ENCODE measurements around the gene KLF16.

Gene KLF16

DNA sequence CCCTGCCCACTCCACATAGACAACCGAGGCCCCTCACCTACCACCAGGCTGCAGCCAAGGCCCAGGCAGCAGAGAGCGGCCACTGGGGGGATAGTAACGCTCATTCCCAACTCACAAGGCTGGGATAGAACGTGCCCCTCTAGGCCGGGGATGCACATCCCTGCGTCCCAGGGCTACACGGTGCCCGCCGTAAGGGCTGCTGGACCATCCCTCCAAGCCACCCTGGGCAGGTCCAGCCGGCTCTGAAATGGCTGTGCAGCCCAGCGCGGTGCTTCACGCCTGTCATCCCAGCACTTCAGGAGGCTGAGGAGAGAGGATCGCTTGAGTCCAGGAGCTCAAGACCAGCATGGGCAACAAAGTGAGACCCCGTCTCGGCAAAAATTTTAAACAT is 18.3 kb downstream of the KLF16 start:
- TF ChIP-seq, protein P1, sequence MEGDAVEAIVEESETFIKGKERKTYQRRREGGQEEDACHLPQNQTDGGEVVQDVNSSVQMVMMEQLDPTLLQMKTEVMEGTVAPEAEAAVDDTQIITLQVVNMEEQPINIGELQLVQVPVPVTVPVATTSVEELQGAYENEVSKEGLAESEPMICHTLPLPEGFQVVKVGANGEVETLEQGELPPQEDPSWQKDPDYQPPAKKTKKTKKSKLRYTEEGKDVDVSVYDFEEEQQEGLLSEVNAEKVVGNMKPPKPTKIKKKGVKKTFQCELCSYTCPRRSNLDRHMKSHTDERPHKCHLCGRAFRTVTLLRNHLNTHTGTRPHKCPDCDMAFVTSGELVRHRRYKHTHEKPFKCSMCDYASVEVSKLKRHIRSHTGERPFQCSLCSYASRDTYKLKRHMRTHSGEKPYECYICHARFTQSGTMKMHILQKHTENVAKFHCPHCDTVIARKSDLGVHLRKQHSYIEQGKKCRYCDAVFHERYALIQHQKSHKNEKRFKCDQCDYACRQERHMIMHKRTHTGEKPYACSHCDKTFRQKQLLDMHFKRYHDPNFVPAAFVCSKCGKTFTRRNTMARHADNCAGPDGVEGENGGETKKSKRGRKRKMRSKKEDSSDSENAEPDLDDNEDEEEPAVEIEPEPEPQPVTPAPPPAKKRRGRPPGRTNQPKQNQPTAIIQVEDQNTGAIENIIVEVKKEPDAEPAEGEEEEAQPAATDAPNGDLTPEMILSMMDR (IDR thresholded peaks at IDR 0.05; ENCODE audit: low read depth, low read length), result no peak
- no peak overlapping the region for H3K4me3 ChIP-seq (replicated peaks in 1 of 2; ENCODE audit: low read depth in 2 of 2, low read length in 2 of 2)
- DNase-seq (ENCODE audit: low read depth in 2 of 2), result no peak

DNA sequence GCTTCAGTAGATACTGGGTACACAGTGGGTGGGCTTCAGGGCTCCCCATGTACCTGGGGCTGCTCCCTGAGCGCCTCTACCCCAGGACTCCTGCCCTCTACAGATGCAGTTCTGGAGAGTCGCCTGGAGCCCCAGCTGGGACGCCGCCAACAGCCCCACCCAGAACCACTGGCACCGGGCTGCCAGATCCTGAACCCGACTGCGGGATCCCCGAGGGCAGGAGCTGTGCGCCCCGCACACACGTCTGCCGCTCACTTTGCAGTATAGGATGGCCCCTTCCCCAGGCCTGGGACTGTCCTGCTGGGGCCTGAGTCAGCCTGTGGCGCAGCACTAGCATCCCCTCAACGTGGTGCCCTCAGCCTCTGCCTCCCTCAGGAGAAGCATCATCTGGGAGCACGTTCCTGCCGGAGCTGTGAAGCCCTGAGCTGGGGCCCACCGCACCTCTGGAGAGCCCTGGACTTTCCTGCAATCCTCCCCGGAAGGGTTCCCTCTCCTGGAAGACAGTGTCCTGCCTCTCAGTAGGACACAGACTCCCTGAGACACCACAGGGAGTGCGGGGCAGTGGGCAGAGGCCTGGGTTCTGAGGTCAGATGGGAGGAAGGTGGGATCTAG is 18.8 kb downstream of the KLF16 start:
- TF ChIP-seq, protein P1 (IDR thresholded peaks at IDR 0.05; ENCODE audit: low read depth, low read length), result no peak
- no peak for DNase-seq (ENCODE audit: low read depth in 2 of 2)
- no peak overlapping the region for H3K4me3 ChIP-seq (replicated peaks in 1 of 2; ENCODE audit: low read depth in 2 of 2, low read length in 2 of 2)

DNA sequence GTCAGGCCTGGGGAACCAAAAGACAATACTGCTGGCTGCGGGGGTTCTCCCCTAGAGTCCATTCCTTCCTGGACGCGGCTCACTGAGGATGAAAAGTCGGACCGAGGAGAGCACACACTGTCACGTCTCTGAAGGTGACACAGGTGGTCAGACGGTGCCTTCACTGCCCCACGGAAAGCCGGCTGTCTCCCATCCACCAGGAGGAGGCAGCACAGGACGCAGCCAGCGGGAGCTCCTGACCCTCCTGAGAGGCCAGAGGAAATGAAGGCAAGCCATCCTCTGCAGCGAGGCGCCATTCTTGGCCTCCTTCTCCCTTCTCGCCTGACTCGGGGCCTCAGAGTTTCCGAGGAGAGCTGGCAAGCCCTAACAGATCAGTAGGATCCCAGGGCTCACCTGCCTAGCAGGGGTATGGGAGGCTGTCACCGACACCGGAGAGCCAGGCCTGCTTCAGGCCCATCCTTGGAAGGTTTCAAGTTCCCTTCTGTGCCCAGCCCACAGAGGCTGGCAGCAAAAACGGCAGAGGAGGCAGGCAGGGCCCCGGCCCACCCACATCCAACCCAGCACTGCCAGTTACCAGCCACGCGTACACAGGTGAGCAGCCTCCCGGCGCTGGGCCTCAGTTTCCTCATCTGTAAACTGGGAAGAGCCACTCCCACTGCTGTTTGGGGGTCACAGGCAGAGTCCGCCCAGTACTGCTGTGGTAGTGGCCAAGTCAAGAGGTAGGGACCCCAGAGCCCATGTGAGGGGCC is 19.6 kb downstream of the KLF16 start:
- DNase-seq (ENCODE audit: low read depth in 2 of 2), result no peak
- TF ChIP-seq, protein P1 (IDR thresholded peaks at IDR 0.05; ENCODE audit: low read depth, low read length), result peak; percentile 25
- H3K4me3 ChIP-seq (replicated peaks in 1 of 2; ENCODE audit: low read depth in 2 of 2, low read length in 2 of 2), result no peak overlapping the region

DNA sequence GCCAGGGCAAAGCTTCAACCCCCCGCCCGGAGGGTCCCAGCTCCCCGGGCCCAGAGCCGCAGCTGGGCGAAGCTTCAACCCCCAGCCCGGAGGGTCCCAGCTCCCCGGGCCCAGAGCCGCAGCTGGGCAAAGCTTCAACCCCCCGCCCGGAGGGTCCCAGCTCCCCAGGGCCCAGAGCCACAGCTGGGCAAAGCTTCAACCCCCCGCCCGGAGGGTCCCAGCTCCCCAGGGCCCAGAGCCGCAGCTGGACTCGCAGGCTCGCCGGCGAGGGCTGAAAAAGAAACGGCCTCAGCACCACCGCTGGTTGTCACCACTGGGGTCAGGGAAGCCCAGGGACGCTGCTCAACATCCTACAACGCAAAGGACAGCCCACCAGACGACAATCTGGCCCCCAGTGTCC is 20.3 kb downstream of the KLF16 start:
- TF ChIP-seq, protein P1 (IDR thresholded peaks at IDR 0.05; ENCODE audit: low read depth, low read length), result no peak
- H3K4me3 ChIP-seq (replicated peaks in 1 of 2; ENCODE audit: low read depth in 2 of 2, low read length in 2 of 2), result no peak overlapping the region
- no peak for DNase-seq (ENCODE audit: low read depth in 2 of 2)

DNA sequence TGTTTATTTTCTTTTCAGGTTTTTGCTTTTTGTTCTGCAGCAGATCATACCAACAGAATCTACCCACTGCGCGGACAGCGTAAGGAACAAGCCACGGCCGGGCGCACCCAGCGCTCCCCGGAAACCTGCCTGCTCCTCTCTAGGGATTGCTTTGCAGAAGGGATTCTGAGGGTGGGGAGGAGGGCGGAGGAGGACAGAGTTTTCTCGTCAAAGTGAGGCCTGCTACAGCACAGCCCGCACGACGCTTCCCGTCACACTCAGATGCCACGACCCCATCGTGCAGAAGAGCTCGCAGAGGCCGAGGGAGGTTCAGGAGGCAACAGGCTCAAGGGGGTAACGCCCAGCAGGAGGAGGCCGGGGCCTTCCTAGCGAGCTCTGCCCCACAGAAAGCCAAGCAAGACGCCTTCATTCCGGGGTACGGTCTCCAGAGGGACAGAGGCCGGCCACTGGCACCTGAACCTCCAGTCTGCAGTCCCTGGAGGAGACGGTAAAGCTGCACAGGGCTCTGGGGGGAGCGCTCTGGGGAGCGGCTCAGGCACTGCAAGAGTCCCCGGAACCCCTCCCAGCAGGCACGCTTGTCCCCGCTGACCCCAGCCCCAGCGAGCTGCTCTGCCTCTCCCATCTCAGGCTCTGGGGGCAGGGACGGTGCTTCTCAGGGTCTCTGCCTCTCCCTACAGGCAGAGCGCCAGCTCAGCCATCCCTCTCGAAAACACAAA is 22.0 kb downstream of the KLF16 start:
- DNase-seq (ENCODE audit: low read depth in 2 of 2), result no peak
- TF ChIP-seq, protein P1 (IDR thresholded peaks at IDR 0.05; ENCODE audit: low read depth, low read length), result no peak
- peak overlapping the region; percentile 6 to 43 for H3K4me3 ChIP-seq (replicated peaks in 1 of 2; ENCODE audit: low read depth in 2 of 2, low read length in 2 of 2)

DNA sequence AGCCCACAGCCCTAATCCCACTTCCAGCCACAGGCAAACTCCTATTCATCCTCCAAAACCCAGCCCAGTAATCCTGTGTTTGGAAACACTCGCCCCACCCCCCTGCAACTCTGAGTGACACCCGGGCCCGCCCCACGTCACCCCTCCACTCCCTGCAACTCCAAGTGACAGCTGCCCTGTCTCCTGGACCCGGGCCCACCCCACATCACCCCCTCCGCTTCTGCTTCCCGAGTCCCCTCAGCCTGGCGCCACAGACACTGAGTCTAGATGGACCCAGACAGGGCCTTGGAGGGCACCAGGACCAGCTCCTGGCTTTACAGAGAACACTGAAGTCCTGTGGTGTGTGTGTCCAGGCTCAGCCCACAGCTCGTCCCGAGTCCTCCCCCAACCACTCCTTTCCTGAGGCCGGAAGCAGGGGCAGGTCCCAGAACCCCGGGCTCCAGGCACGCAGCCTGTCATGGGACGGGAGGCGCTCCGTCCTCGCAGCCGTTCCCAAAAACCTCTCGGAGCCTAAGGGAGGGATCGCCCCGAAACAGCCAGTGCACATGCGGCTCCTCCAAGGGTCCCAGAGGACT is 22.8 kb downstream of the KLF16 start:
- peak; percentile 50 to 60 for DNase-seq (ENCODE audit: low read depth in 2 of 2)
- peak overlapping the region; percentile 6 to 43 for H3K4me3 ChIP-seq (replicated peaks in 1 of 2; ENCODE audit: low read depth in 2 of 2, low read length in 2 of 2)
- TF ChIP-seq, protein P1 (IDR thresholded peaks at IDR 0.05; ENCODE audit: low read depth, low read length), result no peak

Measured in cardiac fibroblast (primary cell).